Naive thymus-derived CD8-positive, alpha-beta T cell (primary cell): ENCODE data around the gene SCARB2. TPM values are rescaled to one million over a fixed set of nuclear protein-coding genes. Genes with fewer than 3 reads are reported as not detected.

Experiments used
- ATAC-seq, 2 donors: fragments of 150-1000 bp; cut with Tn5 transposase in 1 of 2; sonication (Bioruptor Pico), chemical (Tn5 transposase) in 1 of 2; 1 replicate in 1 of 2; 2 replicates in 1 of 2; pipeline ENCODE4 v1.10.0; 2021; ENCODE audit warnings: mild to moderate bottlenecking in 2 of 2, moderate library complexity in 2 of 2
- POLR2A ChIA-PET: fragments of 350-600 bp; sonication (Branson Sonifier 250); formaldehyde crosslinking; loops from one replicate; lab custom pipeline; 2021; ENCODE audit warnings: antibody characterized with exemption; lab: Charles Lee
- DNase-seq, 10 donors: peaks; one replicate each; pipeline versions ENCODE4 v3.0.0 to v3.0.0-alpha.2; 2020 to 2022
- H3K27ac Mint-ChIP-seq, 10 donors: one replicate each; pipeline ENCODE4 v1.8.0; 2020 to 2022; ENCODE audit warnings: mild to moderate bottlenecking in 10 of 10, mixed read lengths in 10 of 10, moderate library complexity in 4 of 10, inconsistent platforms in 1 of 10
- H3K27me3 Mint-ChIP-seq, 5 donors: one replicate each; pipeline ENCODE4 v1.8.0; 2021 to 2022; ENCODE audit warnings: mixed read lengths in 5 of 5
- H3K36me3 Mint-ChIP-seq, 3 donors: one replicate each; pipeline ENCODE4 v1.8.0; 2020 to 2022; ENCODE audit warnings: mixed read lengths in 3 of 3, mild to moderate bottlenecking in 2 of 3, inconsistent platforms in 1 of 3
- H3K4me1 Mint-ChIP-seq, 4 donors: one replicate each; pipeline ENCODE4 v1.8.0; 2021 to 2022; ENCODE audit warnings: mixed read lengths in 4 of 4
- H3K4me3 Mint-ChIP-seq, 10 donors: one replicate each; pipeline ENCODE4 v1.8.0; 2020 to 2022; ENCODE audit warnings: mild to moderate bottlenecking in 10 of 10, mixed read lengths in 10 of 10, moderate library complexity in 6 of 10, inconsistent platforms in 1 of 10
- H3K9me3 Mint-ChIP-seq, 9 donors: one replicate each; pipeline ENCODE4 v1.8.0; 2020 to 2022; ENCODE audit warnings: mixed read lengths in 9 of 9, mild to moderate bottlenecking in 3 of 9, inconsistent platforms in 1 of 9, moderate library complexity in 1 of 9
- polyA plus RNA-seq, 3 donors: library from polyadenylated mRNA; unstranded; fragments of 300-500 nt; fragmentation: Illumina TruSeq; gene quantifications; one replicate each; pipeline ENCODE4 v1.2.3, GENCODE V29; 2021
- total RNA-seq, 8 experiments: library from RNA in 2 of 8; stranded (reverse) in 2 of 8; gene quantifications; one replicate each; pipeline ENCODE4 v1.2.3 and lab custom pipeline; 2021 to 2026

The SCARB2 gene
- total and polyA plus RNA-seq, 5 experiments from 2014 or later, result 11.0 to 25.8 (median 14.3) TPM

GRCh38 chr4:76196376-76196775 is 17.2 kb downstream of the SCARB2 start:
- Mint-ChIP-seq H3K9me3 (peaks cover 0 to 14% (median 9%) of the 10 kb centered on the region in 9 donors), H3K4me1 (peaks cover 31 to 68% (median 59%) of the 10 kb centered on the region in 4 donors), H3K4me3 (peak overlapping the region in 1 of 10 donors; percentile 14), H3K36me3 (peaks cover 20 to 51% (median 40%) of the 10 kb centered on the region in 3 donors), H3K27ac (peak overlapping the region in 2 of 10 donors; percentile 28 to 77), H3K27me3 (no peaks in the 10 kb centered on the region)
- POLR2A ChIA-PET, result no interaction called here
- no peak for DNase-seq
- ATAC-seq, result no peak

DNA sequence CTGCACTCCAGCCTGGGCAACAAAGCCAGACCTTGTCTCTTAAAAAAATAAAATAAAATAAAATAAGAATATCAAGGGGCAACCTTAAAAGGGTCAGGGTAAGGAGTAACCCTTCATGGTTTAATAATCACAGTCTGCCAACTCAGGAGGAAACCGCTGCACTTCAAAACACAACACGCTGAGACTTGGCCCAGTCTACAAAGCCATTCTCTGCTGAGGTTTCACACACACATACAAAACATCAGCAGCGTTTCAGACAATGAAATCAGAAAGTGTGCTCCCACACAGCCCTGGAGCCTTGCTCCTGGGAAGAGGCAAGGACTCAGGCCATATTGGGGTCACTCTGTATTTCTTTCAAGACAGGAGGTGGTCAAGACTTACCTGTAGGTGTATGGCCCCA is 18.3 kb downstream of the SCARB2 start:
- H3K4me1 Mint-ChIP-seq, result peaks cover 24 to 58% (median 49%) of the 10 kb centered on the region in 4 donors
- H3K27me3 Mint-ChIP-seq, result no peaks in the 10 kb centered on the region
- DNase-seq (no peak), ATAC-seq (no peak)
- H3K27ac Mint-ChIP-seq, result peak overlapping the region in 2 of 10 donors; percentile 27 to 53
- peaks cover 20 to 56% (median 42%) of the 10 kb centered on the region in 3 donors for H3K36me3 Mint-ChIP-seq
- POLR2A ChIA-PET, result no interaction called here
- no peak overlapping the region for H3K4me3 Mint-ChIP-seq
- H3K9me3 Mint-ChIP-seq, result peaks cover 0 to 14% (median 9%) of the 10 kb centered on the region in 9 donors

GRCh38 chr4:76194325-76194724 is 19.3 kb downstream of the SCARB2 start:
- H3K27me3 Mint-ChIP-seq, result no peaks in the 10 kb centered on the region
- POLR2A ChIA-PET, result no interaction called here
- ATAC-seq (no peak), DNase-seq (no peak)
- peaks cover 19 to 48% (median 40%) of the 10 kb centered on the region in 4 donors for H3K4me1 Mint-ChIP-seq
- H3K36me3 Mint-ChIP-seq, result peaks cover 20 to 64% (median 44%) of the 10 kb centered on the region in 3 donors
- H3K4me3 Mint-ChIP-seq, result no peak overlapping the region
- peak overlapping the region in 1 of 10 donors; percentile 27 for H3K27ac Mint-ChIP-seq
- H3K9me3 Mint-ChIP-seq, result peaks cover 0 to 14% (median 9%) of the 10 kb centered on the region in 9 donors

- no peak overlapping the region for H3K4me3 Mint-ChIP-seq
- peaks cover 0 to 14% (median 9%) of the 10 kb centered on the region in 9 donors for H3K9me3 Mint-ChIP-seq
- H3K4me1 Mint-ChIP-seq, result peaks cover 8 to 28% (median 25%) of the 10 kb centered on the region in 4 donors
- peaks cover 20 to 65% (median 44%) of the 10 kb centered on the region in 3 donors for H3K36me3 Mint-ChIP-seq
- POLR2A ChIA-PET, result no interaction called here
- ATAC-seq (no peak), DNase-seq (no peak)
- H3K27ac Mint-ChIP-seq, result peak overlapping the region in 1 of 10 donors; percentile 32
- H3K27me3 Mint-ChIP-seq, result no peaks in the 10 kb centered on the region
Measured at GRCh38 chr4:76192236-76192635, 21.4 kb downstream of the SCARB2 start.

DNA sequence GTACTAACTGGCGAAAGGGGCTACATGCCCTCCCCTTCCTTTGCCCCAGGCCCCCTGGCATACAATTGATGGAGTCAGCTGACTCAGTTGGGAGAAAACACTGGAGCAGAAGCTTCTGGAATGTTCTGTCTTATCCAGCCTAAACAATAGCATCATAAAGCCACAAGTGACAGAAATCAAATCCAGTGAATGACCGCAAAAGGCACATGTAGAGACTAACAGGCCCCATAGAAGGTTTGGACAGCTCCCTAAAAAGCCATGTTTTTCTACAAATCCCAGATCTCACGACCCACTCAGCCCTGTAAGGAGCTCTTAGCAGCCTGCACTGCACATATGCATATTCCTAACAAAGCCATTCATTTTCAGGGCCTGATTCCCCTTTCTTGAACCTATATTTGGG is 25.1 kb downstream of the SCARB2 start:
- no peak for ATAC-seq
- H3K27ac Mint-ChIP-seq, result no peak overlapping the region
- H3K4me3 Mint-ChIP-seq, result no peak overlapping the region
- H3K27me3 Mint-ChIP-seq, result no peaks in the 10 kb centered on the region
- DNase-seq, result no peak
- H3K9me3 Mint-ChIP-seq, result peaks cover 0 to 14% (median 9%) of the 10 kb centered on the region in 9 donors
- POLR2A ChIA-PET, result no interaction called here
- peaks cover 3 to 24% (median 8%) of the 10 kb centered on the region in 4 donors for H3K4me1 Mint-ChIP-seq
- peaks cover 9 to 69% (median 26%) of the 10 kb centered on the region in 3 donors for H3K36me3 Mint-ChIP-seq

- no peaks in the 10 kb centered on the region for H3K27me3 Mint-ChIP-seq
- DNase-seq, result no peak
- H3K36me3 Mint-ChIP-seq, result peaks cover 9 to 65% (median 21%) of the 10 kb centered on the region in 3 donors
- peaks cover 0 to 13% (median 9%) of the 10 kb centered on the region in 9 donors for H3K9me3 Mint-ChIP-seq
- H3K4me1 Mint-ChIP-seq, result peaks cover 3 to 24% (median 8%) of the 10 kb centered on the region in 4 donors
- no peak for ATAC-seq
- H3K27ac Mint-ChIP-seq, result peak overlapping the region in 1 of 10 donors; percentile 47
- POLR2A ChIA-PET, result no interaction called here
- H3K4me3 Mint-ChIP-seq, result no peak overlapping the region
Measured at GRCh38 chr4:76188149-76188548, 25.5 kb downstream of the SCARB2 start.

DNA sequence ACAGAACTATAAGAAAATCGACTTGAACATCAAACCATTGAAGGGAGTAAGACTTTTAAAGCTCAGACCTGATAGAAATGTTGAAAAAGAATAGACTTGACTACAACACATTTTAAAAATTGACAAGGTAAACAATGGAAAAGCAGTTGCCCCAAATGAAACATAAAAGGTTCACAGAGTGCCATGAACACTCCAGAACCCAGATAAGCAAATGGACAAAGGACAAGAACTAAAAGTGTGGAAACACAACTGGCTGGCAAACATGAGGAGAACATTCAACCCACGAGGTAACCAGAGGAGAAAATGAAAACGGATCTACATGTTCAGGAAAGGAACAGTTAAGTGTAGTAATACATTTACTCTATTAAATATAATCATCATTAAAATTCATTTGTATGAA is 26.5 kb downstream of the SCARB2 start:
- Mint-ChIP-seq H3K4me1 (peaks cover 0 to 22% (median 8%) of the 10 kb centered on the region in 4 donors), H3K27me3 (no peaks in the 10 kb centered on the region), H3K4me3 (no peak overlapping the region), H3K36me3 (peaks cover 4 to 55% (median 11%) of the 10 kb centered on the region in 3 donors), H3K27ac (no peak overlapping the region), H3K9me3 (peaks cover 0 to 9% (median 3%) of the 10 kb centered on the region in 9 donors)
- POLR2A ChIA-PET, result no interaction called here
- DNase-seq (no peak), ATAC-seq (no peak)

DNA sequence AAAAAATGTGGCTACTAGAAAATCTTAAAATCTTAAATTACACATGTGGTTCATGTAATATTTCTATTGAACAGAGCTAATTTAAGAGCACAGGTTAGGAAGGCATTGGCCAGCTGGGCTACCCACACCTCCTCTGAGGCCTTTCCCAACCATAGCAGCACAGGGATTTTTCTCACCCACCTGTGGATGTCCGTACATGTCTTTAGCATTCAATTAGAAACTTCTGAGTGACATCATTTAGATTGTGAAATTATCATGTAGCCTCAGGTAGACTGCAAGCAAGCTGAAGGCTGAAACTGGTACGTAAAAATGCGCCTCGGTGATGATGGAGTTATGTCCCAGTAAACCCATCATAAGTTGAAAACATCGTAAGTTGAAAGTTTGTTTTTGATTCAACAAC is 31.2 kb downstream of the SCARB2 start:
- Mint-ChIP-seq H3K27ac (peak overlapping the region in 1 of 10 donors; percentile 85), H3K4me1 (peaks cover 0 to 11% (median 4%) of the 10 kb centered on the region in 4 donors), H3K9me3 (no peaks in the 10 kb centered on the region), H3K27me3 (no peaks in the 10 kb centered on the region), H3K36me3 (peaks cover 0 to 55% (median 3%) of the 10 kb centered on the region in 3 donors), H3K4me3 (no peak overlapping the region)
- POLR2A ChIA-PET, result no interaction called here
- no peak for DNase-seq
- no peak for ATAC-seq

DNA sequence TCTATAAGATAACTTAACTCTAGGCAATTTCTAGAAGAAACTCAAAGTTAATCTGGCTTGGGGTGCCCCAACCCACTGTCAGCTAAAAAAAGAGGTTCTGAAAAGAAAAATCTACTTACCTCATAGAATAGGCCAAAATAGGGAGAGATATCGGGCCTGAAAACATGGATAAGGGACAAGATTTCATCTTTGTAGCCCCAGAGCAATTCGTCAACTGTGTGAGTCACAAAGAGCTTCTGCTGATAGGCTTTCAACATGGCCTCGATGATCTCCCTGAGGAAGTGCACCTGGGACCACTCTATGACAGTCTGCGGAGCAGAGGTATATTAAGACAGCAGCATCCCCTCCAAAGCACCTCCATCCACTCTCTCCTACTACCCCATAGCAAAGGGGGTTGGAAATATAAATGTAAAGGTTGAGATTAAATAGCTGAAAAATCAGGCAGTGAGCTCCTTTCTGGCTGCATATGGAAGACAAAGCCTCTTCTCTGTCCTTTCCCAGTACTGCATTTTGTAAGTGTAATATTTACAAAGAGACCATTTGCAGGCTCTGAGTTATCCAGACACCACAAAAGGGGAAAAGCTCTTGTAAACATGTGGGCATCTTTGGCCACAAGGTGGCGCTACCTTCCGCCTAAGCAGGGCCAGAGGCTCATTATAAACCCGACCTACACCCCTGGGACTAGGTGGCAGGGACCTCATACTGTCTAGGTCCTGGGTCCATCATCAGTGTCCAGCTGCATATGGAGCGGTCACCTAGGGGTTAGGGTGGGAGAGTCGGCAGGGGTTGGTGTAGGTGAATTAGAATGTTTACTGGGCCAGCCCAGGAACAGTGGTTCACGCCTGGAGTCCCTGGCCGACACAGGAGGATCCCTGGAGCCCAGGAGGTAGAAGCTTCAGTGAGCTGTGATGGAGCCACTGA is 34.0 kb downstream of the SCARB2 start:
- POLR2A ChIA-PET, result interaction anchor here (0.9 to 1.4 kb wide), 4 partner anchors 21 to 198 kb away, joined by 3 to 5 read pairs (median 3); no protein-coding TSS in a partner anchor
- Mint-ChIP-seq H3K27me3 (no peaks in the 10 kb centered on the region), H3K4me3 (no peak overlapping the region), H3K4me1 (peaks cover 0 to 6% (median 2%) of the 10 kb centered on the region in 4 donors), H3K27ac (peak overlapping the region in 3 of 10 donors; percentile 27 to 33 (median 29)), H3K9me3 (no peaks in the 10 kb centered on the region), H3K36me3 (peaks cover 2 to 53% (median 10%) of the 10 kb centered on the region in 3 donors)
- DNase-seq (peak; percentile 61 to 89 (median 78)), ATAC-seq (peak; percentile 89 to 95)

DNA sequence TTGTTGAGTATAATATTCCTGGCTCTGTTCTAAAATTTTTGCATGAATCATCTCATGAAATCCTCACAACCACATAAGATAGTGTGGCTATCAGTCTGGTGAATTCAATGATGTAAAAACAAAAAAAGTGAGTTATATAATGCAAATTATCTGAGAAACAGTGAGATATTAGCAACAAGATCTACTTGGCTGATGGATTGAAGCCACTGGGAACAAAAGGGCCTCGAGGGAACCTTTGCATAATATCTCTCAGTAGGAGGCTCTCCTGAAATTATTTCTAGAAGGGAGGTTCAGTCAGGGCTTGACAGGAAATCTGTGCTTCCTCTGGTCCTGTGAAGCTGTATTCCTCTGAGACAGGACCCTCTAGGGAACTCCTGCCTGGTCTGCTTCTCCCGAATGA is 35.3 kb downstream of the SCARB2 start:
- no peak for DNase-seq
- H3K4me3 Mint-ChIP-seq, result no peak overlapping the region
- POLR2A ChIA-PET, result no interaction called here
- H3K27ac Mint-ChIP-seq, result no peak overlapping the region
- ATAC-seq, result no peak
- H3K4me1 Mint-ChIP-seq, result no peaks in the 10 kb centered on the region
- peaks cover 3 to 60% (median 16%) of the 10 kb centered on the region in 3 donors for H3K36me3 Mint-ChIP-seq
- no peaks in the 10 kb centered on the region for H3K27me3 Mint-ChIP-seq
- H3K9me3 Mint-ChIP-seq, result no peaks in the 10 kb centered on the region

DNA sequence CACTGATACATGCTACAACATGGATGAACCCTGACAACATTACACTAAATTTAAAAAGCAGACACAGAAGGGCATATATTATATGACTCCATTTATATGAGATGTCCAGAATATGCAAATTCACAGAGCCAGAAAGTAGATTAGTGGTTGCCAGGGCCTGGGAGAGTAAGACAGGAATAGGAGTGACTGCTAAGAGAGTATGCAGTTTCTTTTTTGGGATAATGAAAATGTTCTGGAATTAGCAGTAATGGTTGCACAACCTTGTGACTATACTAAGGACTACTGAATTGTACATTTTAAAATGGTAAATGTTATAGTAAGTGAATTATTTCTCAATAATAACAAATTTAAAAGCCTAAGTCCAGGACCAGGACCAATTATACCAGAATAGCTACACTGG is 35.9 kb downstream of the SCARB2 start:
- no peak overlapping the region for H3K27ac Mint-ChIP-seq
- H3K4me1 Mint-ChIP-seq, result no peaks in the 10 kb centered on the region
- ATAC-seq (no peak), DNase-seq (no peak)
- no peak overlapping the region for H3K4me3 Mint-ChIP-seq
- no peaks in the 10 kb centered on the region for H3K27me3 Mint-ChIP-seq
- POLR2A ChIA-PET, result no interaction called here
- no peaks in the 10 kb centered on the region for H3K9me3 Mint-ChIP-seq
- H3K36me3 Mint-ChIP-seq, result peaks cover 3 to 66% (median 20%) of the 10 kb centered on the region in 3 donors

DNA sequence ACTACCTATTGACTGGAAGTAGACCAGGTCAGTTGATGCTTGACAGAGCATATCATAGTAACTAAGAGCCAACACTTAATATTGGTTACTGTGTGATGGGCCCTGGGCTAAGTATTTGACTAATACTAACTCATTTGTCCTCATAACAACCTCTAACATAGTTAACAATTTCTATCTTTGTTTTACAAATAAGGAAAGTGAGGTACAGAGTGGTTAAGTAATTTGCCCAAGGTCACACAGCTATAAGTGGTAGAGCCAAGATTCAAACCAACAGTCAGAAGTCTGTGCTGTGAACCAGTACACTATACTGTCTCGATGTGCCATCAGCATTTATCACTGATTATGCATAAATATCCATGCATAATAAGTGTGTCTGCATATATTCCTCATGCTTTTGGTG is 38.3 kb downstream of the SCARB2 start:
- peaks cover 3 to 78% (median 20%) of the 10 kb centered on the region in 3 donors for H3K36me3 Mint-ChIP-seq
- no peaks in the 10 kb centered on the region for H3K9me3 Mint-ChIP-seq
- no peak overlapping the region for H3K4me3 Mint-ChIP-seq
- DNase-seq, result no peak
- POLR2A ChIA-PET, result no interaction called here
- no peak overlapping the region for H3K27ac Mint-ChIP-seq
- ATAC-seq, result no peak
- H3K4me1 Mint-ChIP-seq, result no peaks in the 10 kb centered on the region
- no peaks in the 10 kb centered on the region for H3K27me3 Mint-ChIP-seq

DNA sequence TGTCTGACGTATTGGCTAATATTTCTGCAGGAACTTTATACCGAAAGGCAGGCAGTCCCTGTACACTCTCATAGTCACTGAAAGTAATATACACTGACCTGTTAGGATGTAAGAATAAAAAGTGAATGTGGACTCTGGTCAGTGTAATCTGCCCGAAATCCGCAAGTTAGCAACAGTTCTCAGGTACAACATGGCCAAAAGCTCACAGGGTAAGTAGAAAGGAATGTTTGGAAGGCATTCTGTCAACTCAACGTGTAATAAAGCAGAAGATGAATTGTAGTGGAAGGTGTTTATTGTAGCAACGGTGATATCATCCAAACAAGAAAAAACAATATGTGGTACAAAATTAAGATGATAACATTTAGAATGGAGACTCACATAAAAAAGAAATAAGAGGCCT is 39.4 kb downstream of the SCARB2 start:
- peak overlapping the region in 1 of 10 donors; percentile 48 for H3K27ac Mint-ChIP-seq
- POLR2A ChIA-PET, result no interaction called here
- no peak overlapping the region for H3K4me3 Mint-ChIP-seq
- DNase-seq, result no peak
- no peaks in the 10 kb centered on the region for H3K4me1 Mint-ChIP-seq
- H3K27me3 Mint-ChIP-seq, result no peaks in the 10 kb centered on the region
- no peaks in the 10 kb centered on the region for H3K9me3 Mint-ChIP-seq
- no peak for ATAC-seq
- peaks cover 3 to 78% (median 17%) of the 10 kb centered on the region in 3 donors for H3K36me3 Mint-ChIP-seq
